ENCODE results near the gene MACROD2. TPM values are rescaled to one million over a fixed set of nuclear protein-coding genes. Genes with fewer than 3 reads are reported as not detected.

Gene MACROD2
- total RNA-seq, 1 experiment from 2014 or later: 3.7 TPM

- Histone ChIP-seq H3K4me2 (ENCODE audit: low read length) (no peak overlapping the region), H3K9ac (ENCODE audit: low read length) (no peak overlapping the region), H4K20me1 (ENCODE audit: insufficient read depth) (no peaks in the 10 kb centered on the region), H2AFZ (ENCODE audit: low read depth, low read length, poor library complexity, severe bottlenecking) (no peak overlapping the region), H3K4me3 (replicated peaks in 1 of 2; ENCODE audit: low read depth in 1 of 2, low read length in 2 of 2) (no peak overlapping the region), H3K27me3 (ENCODE audit: insufficient read depth, low read length) (no peaks in the 10 kb centered on the region), H3K9me3 (ENCODE audit: control insufficient read depth in 1 of 2, insufficient read depth in 1 of 2, low read depth in 1 of 2, low read length in 2 of 2) (no peaks in the 10 kb centered on the region), H3K9me2 (ENCODE audit: insufficient read depth) (no peaks in the 10 kb centered on the region), H3K79me2 (ENCODE audit: insufficient read depth, low read length) (no peaks in the 10 kb centered on the region), H3K36me3 (ENCODE audit: control insufficient read depth in 1 of 2, insufficient read depth in 2 of 2, low read length in 2 of 2) (no peaks in the 10 kb centered on the region), H3K27ac (ENCODE audit: low read depth, low read length) (no peak overlapping the region), H3K4me1 (ENCODE audit: control insufficient read depth in 1 of 2, insufficient read depth in 2 of 2, low read length in 2 of 2) (no peaks in the 10 kb centered on the region)
- BruUV-seq (replicated peaks): no TSS peak
- ATAC-seq: no peak
- intact Hi-C loops (cut with micrococcal nuclease): no loop called here
- DNase-seq (ENCODE audit: low read depth, low spot score): no peak
- POLR2A ChIA-PET: no interaction called here
- TF ChIP-seq POLR2AphosphoS5 (IDR thresholded peaks at IDR 0.05; ENCODE audit: low read depth, low read length): no peak
- no peak for TF ChIP-seq FOSL1 (IDR thresholded peaks at IDR 0.05; ENCODE audit: low read depth)
- TF ChIP-seq SP1 (IDR thresholded peaks at IDR 0.05; ENCODE audit: low read depth): no peak
- TF ChIP-seq, protein P1, sequence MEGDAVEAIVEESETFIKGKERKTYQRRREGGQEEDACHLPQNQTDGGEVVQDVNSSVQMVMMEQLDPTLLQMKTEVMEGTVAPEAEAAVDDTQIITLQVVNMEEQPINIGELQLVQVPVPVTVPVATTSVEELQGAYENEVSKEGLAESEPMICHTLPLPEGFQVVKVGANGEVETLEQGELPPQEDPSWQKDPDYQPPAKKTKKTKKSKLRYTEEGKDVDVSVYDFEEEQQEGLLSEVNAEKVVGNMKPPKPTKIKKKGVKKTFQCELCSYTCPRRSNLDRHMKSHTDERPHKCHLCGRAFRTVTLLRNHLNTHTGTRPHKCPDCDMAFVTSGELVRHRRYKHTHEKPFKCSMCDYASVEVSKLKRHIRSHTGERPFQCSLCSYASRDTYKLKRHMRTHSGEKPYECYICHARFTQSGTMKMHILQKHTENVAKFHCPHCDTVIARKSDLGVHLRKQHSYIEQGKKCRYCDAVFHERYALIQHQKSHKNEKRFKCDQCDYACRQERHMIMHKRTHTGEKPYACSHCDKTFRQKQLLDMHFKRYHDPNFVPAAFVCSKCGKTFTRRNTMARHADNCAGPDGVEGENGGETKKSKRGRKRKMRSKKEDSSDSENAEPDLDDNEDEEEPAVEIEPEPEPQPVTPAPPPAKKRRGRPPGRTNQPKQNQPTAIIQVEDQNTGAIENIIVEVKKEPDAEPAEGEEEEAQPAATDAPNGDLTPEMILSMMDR (IDR thresholded peaks at IDR 0.05 in 2 of 3, conservative IDR thresholded peaks at IDR 0.05 in 1 of 3; ENCODE audit: borderline replicate concordance in 1 of 3, insufficient read depth in 1 of 3, low read depth in 2 of 3, low read length in 2 of 3): no peak
- TF ChIP-seq CEBPB (IDR thresholded peaks at IDR 0.05; ENCODE audit: low read depth): no peak
- no peak for TF ChIP-seq MAX (IDR thresholded peaks at IDR 0.05)
- TF ChIP-seq RAD21 (IDR thresholded peaks at IDR 0.05; ENCODE audit: low read depth): no peak
- TF ChIP-seq CBX3 (IDR thresholded peaks at IDR 0.05; ENCODE audit: low read depth): no peak
- TF ChIP-seq TCF7L2 (IDR thresholded peaks at IDR 0.05; ENCODE audit: borderline replicate concordance, extremely low read depth, insufficient read depth, insufficient read length): no peak
- TF ChIP-seq, protein P2, sequence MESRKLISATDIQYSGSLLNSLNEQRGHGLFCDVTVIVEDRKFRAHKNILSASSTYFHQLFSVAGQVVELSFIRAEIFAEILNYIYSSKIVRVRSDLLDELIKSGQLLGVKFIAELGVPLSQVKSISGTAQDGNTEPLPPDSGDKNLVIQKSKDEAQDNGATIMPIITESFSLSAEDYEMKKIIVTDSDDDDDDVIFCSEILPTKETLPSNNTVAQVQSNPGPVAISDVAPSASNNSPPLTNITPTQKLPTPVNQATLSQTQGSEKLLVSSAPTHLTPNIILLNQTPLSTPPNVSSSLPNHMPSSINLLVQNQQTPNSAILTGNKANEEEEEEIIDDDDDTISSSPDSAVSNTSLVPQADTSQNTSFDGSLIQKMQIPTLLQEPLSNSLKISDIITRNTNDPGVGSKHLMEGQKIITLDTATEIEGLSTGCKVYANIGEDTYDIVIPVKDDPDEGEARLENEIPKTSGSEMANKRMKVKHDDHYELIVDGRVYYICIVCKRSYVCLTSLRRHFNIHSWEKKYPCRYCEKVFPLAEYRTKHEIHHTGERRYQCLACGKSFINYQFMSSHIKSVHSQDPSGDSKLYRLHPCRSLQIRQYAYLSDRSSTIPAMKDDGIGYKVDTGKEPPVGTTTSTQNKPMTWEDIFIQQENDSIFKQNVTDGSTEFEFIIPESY (IDR thresholded peaks at IDR 0.05; ENCODE audit: extremely low read depth, insufficient replicate concordance, low read length): no peak
- RAD21 ChIA-PET (ENCODE audit: low non-redundant PET in 1 of 2, low total read pairs in 2 of 2, uncharacterized antibody in 2 of 2, unreplicated experiment in 2 of 2): no interaction called here
- CTCF ChIA-PET: no interaction called here
These were observed 237.3 kb downstream of the MACROD2 start for GRCh38 chr20:14232650-14233049.

Measured in HCT116 (cell line).